Activated CD4-positive, alpha-beta T cell treated with anti-CD3 and anti-CD28 coated beads for 1 hour (primary cell): ENCODE results near the gene GPC6.

Experiments
- DNase-seq: peaks from one replicate; pipeline ENCODE4 v3.0.0-alpha.2; 2020

Gene GPC6

DNA sequence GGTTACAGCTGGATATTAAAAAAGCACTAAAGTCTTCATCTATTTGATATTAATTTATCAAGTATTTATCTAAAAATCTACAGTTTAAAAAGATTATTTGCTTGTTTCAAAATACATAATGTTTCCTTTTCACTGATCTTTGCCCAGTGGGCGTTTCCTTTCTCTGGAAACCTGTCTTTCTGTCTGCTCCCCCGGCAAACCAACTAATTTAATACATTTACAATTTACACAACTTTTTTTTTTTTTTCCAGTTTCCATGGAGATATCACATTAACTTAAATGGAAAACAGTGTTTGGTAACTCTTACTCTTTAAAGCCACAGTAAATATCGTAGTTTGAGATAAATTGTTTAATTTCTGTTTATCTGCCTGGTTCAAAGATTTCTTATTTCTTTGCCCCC lies 5.3 kb downstream of the GPC6 start:
- DNase-seq, result no peak

DNA sequence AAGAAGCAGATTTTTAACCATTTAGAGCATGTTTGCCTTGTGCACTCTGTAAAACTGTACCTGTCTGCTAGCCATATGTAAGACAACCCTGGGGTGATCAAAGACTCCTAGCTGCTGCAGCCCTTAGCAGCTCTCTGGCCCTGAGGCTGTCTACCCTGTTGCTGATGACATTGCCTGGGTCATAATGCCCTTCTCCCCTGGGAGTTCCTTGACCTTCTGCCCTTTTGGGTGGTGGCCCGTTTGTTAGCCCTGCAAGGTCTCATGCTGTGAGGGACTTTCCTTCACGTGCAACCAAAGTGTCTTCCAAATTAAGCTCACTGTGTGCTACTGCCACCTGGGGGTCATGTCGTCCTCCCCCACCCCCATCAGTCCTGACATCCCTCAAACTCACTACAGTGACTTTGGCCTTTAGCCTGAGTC lies 7.4 kb downstream of the GPC6 start:
- DNase-seq, result no peak

DNA sequence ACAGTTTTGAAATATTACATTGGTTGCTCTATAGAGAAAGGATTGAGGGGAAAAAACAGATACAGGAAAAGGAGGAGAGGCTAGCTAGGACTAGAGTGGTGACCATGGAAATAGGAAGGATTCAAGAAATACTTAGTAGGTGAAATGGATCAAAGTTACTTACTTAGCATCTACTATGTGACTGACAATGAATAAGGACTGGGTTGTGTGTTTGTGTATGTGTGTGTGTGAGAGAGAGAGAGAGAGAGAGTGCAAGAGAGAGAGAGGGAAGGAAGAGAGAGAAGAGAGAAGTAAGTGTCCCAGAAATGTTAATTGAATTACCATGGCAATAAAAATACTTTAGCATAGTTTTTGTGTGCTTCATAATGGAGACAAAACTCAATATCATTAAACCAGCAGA lies 7.9 kb downstream of the GPC6 start:
- no peak for DNase-seq

DNA sequence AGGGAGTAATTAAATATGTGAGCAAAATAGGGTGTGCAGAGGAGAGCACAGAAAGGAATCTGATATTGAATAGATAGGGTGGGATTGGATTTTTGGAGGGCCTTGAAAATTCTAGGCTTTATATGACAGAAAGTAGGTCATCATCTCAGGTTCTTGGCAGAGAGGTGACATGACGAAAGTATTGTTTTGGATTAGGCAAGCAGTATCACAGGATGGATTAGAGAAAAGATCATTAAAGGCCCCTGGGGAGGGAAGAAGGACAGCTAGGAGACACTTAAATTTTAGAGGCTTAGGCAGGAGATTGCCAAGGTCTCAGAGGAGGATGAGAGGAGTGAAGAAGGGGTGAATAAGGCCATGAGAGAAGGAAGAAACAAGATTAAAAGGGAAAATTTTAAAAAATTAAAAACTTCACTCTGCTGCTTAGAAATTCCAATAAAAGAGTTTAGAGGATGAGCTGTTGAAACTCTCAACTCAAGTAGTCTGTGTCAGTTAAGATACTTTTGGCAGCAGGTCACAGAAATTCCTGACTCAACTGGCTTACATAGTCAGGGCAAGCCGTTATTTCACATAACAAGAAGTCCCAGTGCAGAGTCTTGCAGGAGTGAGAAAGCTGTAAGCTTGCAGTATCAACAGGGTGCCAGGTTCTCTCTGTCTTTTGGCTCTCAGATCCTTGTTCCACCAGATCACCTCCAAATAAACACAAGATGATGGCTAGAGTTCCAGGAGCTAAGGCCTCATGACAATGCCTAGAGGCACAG lies 8.8 kb downstream of the GPC6 start:
- DNase-seq, result no peak

DNA sequence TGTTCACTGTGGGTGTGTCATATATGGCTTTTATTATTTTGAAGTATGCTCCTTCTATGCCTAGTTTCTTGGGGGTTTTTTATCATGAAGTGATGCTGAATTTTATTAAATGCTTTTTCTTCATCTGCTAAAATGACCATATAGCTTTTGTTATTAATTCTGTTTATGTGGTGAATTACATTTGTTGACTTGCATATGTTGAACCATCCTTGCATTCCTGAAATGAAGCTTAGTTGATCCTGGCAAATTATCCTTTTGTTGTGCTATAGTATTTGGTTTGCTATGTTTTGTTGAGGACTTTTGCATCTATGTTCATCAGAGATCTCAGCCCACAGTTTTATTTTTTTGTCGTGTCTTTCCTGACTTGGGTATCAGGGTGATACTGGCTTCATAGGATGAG lies 12.1 kb downstream of the GPC6 start:
- DNase-seq, result no peak

DNA sequence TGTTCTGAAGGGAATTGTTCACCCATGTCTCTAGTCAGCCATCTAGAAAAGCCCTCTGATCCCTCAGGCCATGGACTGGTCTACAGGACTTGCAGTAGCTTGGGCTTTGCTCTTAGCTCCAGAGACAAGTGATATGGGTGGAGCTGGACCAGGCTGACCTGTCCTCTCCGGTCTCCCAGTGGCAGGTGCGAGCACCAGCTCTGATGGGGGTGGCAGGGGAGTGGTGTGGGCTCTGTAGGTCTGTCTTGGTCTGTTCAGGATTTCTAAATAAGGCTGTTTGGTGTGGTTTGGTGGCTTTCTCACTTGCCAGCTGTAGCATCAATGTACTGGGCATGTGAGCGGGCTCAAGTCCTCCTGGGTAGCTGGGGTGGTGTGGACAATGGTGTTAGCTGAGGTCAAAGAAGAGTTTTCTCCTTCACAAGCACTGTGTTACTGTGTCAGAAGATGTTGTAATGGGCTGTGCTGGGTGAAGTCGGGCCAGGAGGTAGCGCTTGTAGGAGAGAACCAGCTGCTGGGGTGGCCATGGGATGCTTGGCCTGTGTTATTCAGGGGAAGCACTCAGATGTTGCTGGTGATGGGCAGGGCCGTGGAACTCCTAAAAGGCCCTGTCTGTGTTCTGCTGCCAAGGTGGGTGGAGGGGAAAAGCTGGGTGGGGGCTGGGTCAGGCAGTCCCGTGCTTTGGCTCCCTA lies 16.9 kb downstream of the GPC6 start:
- no peak for DNase-seq

DNA sequence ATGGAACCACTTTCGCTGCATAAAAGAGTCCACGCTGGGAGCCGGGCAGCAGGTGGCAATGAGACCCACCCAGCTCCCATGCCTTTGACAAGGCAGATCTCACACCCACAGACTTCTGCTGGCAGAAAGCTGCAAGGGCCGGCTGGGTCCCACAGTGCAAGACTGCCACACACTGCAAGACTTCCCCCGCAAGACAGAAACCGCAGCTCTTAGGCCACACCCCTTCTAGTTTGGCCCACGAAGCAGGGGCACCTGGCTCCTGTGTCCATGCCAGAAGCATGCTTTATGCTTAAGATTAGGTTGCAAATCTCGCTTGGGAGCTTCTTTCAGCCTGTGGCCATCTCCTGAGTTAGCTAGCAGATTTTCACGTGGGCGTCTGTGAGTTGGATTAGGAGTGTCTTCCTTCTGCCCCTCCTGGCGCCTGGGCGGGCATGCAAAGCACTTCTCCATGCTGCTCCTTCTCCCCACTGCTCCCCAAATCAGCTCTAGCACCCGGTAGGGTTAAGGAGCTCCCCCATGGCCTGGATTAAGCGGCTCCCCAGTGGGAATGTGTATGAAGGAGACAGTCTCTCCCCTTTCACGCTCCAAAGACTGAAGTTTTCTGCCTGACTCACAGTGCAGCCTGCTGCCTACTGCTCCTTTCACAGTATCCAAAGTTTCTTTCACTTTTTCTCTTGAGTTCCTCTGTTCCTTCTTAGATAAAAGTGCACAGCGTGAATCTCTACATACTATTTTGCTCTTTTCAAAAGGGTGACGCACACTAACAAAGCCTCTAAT lies 17.7 kb downstream of the GPC6 start:
- no peak for DNase-seq

DNA sequence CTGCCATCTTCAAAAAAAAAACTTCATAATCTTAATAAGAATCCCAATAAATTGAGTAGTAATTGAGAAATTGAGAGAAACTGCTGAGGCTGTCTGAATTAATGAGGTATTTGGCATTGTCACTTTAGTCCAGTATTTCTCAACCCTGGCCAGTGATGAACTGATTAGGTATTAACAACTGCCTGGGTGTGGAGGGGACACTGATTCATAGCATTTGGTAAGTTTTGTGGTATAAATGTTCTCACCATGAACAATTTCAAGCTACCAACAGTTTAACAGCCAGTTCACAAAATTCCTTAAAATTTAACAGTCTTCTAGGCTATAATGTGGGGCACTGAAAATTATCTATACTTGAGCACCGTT lies 18.3 kb downstream of the GPC6 start:
- no peak for DNase-seq

DNA sequence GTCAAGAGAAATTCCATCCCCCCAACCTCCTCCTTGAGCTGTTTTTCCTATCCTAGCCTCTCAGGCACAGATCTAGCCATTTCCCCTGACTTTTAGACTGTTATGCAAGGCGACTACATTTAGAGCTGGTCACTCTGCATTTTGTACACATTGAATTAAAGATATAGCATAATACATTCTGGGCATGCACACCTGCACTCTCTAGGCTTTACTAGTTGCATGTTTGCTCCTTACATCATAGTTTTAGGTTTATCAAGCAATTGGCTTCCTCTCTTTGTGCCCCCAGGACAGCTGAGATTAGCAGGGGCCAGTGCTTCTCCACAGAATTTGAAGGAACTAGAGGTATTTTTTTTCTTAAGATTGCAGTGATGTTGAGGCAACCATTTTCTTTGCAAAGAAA lies 19.5 kb downstream of the GPC6 start:
- no peak for DNase-seq

DNA sequence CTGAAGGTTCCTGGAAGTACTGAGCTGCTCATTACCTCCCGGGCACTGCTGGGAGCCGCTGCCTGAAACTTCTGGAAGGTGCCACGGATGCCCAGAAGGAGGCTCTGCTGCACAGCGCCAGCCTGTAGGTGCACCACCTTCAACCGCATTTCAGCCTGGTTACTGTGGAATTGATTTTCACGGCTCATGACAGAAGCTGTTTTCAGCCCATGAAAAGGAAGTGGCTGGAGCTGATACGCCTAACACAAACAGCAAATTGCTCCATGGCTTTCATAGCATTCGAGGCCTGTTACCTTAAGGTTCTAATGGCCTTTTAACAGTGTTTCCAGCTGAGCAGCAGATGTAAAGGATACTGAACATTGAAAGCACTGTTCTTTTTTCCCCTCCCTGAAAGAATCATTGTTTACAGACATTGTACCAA lies 22.0 kb downstream of the GPC6 start:
- no peak for DNase-seq

DNA sequence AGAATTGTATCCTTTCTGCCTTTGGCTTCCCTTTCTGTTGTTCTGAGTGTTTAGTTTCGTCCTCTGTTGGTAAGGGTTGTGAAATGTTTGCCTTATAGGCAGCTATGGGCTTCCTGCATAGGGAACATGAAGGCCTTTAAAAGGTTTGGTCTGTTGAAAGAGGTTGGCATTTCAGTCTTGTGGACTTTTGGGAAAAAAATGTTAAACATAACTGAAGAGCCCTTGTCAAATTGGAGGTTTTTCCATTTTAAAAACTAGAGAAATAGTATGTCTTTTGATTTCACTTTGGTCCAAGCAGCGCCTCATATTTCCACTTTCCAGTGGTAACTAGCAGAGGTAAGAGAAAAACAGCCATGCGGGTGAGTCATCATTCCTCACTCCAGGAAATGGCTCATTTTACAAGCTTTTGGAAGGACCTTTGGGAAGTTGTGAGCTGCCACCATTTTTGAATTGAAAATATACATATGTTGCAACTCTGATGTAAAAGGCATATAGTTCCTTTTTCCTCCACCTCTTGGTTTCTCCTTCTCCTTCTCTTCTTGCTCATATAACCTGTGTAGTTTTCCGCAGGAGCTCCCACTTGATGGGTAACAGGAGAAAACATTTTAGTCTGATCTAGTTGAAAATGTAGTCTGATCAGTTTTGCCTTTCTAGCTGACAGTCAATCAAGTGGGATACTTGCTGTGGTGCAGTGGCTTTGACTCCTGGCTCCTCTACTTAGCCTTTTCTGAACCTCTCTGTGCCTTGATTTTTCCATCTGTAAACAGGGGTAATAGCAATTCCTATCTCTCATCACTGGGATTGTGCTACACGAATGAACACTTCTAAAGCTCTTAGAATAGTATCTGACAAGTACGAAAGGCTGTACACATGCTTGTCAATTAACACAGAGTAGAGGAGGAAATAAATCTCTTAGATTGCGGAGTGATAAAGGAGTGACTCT lies 23.0 kb downstream of the GPC6 start:
- DNase-seq, result no peak

DNA sequence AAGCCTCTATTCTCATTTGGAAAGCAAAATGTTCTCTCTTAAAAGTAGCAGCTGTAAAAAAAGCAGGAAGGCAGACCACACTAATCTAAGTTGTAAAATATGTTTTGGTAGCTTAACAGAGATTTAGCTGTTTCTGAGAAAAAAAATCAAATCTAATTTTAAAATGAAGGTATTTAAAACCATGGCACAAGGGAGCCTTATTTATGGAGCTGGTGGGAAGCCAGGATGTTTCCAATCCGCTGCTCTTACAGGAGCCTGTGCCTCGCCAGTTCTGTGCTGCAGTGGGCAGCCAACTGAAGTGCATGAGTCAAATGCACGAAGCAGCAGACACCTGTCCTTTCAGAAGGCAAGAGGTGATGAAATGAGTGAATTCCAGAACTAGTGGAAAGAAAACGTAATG lies 28.2 kb downstream of the GPC6 start:
- DNase-seq, result no peak

DNA sequence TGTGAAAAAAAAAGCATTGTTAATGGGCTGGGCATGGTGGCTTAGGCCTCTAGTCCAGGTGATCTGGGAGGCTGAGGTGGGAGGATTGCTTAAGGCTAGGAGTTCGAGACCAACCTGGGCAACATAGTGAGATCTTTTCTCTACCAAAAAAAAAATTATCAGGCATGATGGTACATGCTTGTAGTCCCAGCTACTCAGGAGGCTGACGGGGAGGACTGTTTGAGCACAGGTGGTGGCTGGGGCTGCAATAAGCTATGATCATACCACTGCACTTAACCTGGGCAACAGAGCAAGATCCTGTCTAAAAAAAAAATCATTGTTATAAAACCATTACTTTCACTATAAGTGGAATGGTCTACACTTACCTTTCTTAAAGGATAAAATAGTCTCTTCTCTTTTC lies 30.4 kb downstream of the GPC6 start:
- no peak for DNase-seq

DNA sequence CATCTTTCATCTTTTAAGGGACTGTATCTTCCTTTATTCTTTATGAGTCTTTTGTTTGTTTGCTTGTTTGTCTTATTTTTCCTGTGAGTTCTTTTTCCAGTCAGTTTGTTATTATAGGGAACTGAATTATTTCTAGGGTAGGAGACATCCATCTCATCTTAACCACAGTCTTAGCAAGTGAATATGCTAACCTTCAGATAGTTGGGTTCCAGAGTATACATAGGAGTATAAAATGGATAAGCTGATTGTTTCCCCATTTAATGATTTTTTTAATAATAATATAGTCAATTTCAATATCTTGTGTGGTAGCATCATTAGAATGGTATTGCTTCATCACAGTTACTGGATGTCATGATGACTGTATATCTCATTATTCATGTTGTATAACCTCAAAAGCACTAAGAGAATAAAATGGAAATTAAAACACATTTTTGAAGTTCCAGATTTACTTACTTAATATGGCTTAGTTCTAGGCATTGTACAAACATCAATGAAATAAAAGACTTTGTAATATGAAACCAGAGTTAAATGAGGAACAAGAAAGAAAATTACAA lies 33.0 kb downstream of the GPC6 start:
- DNase-seq, result no peak

DNA sequence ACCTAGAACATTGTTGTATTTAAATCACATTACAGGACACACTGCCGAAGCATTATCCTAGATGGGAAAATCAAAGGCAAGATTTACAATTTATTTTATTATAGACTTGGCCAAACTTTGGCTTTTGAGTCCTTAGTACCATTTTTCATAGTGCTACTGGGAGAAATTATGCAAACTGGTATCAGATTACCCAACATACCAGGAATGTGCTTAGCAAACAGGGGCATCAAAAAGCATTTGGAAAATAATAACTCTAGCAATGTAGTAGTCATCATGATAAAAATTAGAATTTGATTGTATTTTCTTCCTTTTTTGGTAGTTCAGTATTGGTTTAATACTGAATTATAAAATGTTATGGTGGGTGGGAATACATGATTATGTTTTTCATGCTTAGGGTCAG lies 34.0 kb downstream of the GPC6 start:
- DNase-seq, result no peak

DNA sequence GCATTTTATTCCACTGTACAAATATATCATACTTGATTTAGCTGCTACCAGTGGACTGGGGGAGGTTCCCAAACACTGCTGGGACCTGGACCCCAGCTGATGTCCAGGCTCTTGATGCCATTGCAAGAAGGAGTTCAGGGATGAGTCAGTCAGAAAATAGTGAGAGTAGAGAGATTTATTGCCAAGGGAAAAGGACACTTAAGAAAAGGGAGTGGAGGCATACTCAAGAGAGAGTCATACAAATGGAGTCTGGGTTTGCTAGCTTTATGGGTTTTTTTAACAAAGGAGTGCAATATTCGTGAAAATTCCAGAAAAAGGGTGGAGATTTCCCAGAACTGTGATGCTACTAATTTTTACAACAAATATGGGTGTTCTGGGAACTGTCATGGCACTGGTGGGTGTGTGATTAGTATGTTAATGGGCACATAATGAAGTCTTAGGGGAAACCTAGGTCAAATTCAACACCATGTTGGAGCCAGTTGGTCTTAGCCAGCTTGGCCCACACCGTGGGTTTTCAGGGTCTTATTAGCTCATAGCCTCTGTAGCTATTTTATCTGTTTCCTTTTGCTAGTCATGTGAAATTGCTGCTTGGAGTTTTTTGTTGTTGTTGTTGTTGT lies 36.2 kb downstream of the GPC6 start:
- no peak for DNase-seq

DNA sequence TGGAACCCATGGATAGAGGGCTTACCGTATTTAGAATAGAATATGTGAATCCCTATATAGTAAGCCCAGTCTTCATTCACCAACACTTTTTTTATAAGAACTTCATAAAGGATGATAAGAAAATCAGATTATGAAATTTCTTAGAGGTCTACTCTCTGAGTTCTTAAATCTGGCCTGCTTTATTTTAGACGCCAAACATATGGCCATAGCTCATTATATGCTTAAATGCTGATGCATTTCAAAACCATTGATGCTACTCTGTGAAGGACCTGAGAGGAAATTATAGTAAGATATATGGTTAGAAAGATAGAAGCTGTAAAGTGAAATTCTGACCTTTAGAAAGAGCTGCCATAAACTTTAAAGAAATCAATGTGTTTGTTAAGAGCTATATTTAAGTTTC lies 38.3 kb downstream of the GPC6 start:
- DNase-seq, result no peak

DNA sequence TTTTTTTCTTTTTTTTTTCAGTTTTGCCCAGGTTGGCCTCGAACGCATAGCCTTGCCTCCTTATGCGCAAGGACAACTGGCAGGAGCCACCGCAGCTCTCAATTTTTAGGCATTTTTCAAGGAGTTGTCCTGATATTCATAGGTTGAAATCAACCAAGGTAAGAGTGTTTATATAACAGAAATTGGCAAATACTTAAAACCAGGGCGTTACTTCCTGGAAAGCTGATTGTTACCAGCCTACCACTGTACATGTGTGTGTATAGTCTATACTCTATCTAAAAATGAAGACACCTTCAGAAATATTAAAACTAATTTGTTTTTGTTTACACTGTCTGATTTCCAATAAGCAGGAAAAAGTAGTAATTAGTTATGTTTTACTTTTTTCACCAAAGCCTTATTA lies 39.2 kb downstream of the GPC6 start:
- no peak for DNase-seq

DNA sequence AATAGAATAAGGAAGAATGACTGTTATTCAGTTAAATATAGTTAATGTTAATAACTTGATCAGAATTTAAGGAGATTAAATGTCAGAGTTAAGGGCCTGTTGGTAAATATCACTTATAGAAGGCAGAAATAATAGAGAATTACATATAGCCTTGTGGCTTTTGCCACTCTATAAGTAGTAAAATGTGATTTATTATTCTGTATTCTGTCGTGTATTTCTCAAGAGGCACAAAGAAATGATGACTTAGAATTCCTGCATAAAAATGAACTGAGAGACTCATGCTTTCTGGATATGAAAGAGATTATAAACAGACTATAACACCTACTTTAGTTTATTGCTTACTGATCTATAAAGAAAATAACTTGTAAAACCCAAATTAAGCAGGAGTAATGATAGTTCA lies 40.1 kb downstream of the GPC6 start:
- no peak for DNase-seq

DNA sequence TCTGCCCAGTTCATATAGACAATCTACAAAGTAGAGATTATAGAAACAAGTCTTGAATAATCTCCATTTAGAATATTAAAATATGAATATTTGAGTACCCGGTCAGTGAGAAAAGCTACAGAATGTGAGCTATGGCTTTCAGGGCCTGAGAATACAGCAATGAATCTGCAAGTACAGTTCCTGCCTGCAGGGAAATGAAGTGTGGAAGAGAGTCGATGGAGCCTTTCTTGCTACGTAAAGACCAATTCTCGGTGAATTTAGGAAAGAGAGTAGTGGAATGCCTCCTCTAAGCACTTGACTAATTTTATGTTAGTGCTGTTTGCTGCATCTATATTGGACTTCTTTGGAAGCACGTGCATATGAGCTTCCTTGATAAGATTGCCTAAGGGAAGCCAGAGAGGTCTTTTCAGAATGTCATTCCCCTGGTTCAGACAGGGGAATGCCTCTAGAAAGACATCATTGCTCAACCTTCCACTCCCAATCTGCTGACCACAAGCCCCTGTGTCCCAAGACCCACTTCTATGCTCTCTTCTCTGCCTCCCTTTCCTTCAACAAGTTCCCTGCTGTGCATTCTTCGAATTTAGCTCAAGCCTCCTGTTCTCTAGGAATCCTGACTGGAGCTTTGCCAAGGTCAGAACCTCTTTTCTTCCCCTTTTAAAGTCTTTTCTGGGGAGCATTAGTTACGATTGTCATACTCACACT lies 41.9 kb downstream of the GPC6 start:
- DNase-seq, result no peak
